Measurements from ENCODE around the gene BICC1. TPM values are rescaled to one million over a fixed set of nuclear protein-coding genes. Genes with fewer than 3 reads are reported as not detected.

Gene BICC1
- total RNA-seq, 1 experiment from 2014 or later, result 11.8 TPM

DNA sequence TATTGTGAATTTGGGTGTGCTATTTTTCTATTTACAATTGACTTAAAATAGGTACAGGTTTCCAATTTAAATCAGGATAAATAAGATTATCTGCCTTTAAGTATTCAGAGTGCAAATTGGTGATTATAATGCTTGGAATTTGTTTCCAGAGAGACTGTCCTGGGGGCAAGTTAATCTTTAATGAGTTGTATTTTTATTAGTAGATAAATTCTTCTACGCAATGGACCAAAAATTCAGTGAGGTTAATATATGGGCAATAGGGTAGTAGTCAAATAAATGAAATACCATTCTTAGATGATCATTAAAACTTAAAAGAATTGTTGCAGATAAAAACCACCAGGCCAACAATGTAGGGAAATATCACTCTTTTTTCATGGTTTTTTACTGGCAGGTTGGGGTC lies 3.4 kb downstream of the BICC1 start:
- DNase-seq (ENCODE audit: low spot score), result no peak

DNA sequence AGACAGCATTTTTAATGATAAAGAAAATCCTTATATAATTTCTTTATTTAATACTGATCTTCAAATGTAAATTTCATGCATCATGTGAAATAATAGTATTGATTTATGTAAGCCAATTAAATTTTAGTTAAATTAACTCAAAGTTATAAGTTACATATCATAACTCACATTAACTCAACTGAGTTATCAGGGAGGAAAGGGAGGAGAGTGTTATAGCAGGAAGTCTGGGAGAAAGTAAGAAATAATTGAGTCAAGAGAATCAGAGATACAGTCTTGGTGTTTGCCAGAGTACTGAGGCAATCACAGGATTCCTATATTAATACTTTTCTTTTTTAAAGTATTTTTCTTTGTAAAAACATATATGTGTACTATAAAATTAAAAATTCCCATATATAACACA lies 4.0 kb downstream of the BICC1 start:
- no peak for DNase-seq (ENCODE audit: low spot score)

DNA sequence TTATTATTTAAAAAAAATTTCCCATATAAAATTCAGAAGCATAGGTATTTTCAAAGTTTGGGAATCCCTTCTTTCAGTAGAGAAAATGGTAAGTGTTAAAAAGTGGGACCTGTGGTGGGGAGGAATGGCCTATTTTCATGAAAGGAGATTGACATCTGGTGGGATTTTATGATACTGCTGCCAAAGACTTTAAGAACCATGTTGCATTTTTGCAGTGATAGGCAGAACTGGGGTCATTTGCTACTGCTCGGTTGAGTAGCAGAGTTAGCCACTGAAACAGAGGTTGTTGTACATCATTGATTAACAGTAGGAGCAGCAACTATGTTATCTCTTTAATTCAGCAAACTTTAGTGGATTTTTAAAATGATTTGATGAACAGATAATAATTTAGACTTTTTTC lies 4.4 kb downstream of the BICC1 start:
- no peak for DNase-seq (ENCODE audit: low spot score)

DNA sequence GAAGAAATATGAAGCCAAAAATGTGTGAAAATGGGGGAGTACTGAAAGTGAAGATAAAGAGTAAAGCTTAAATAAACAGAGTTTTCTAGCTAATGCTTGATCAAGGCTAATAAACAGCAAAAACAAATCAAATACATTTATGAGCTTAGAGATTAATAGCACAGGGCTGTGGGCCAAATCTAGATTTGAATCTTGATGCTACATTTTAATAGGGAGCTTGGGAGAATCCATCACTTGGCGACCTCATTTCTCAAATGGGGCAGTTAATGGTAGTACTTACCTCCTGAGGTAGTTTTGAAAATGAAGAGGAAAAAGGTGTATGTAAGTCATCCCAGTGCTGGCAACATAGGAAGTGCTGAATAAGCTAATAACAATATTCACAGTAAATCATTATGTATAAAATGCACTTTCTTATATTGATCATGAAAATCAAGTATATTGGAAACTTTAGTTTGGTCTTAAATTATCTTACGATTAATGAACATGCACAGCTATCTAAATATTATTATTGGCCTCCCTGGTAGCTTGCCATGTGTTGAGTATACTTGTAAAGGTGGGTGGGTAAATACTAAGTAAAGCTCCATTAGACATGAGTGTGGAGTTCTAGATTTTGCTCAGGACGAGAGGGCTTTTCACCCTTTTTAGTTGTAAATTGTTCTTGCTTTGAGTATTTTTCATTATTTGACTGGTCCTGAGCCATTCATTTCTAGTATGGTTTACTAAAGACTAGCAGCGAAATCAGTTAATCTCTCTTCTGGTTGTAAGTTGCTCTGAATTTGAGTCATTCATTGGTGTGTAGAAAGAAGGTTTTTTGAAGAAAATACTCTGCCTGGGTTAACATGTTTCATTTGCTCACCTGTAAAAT lies 5.1 kb downstream of the BICC1 start:
- no peak for DNase-seq (ENCODE audit: low spot score)

DNA sequence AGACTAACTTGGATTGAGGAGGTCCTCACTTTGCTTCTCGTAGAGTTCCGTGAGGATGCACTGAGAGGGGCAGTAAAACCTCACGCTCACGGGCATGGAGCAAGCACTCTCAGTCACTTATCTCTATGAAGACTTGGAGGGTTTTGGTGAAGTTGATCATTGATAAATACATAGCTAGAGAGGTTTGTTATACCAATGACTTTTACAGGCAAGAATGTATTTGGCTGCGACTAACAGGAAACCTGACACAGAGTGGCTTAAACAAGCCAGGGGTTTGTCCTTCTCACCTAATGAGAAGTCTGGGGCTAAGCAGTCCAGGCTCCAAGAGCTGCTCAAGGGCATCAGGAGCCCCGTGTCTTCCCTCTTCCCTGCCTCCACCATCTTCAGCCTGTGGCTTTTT lies 6.1 kb downstream of the BICC1 start:
- no peak for DNase-seq (ENCODE audit: low spot score)

DNA sequence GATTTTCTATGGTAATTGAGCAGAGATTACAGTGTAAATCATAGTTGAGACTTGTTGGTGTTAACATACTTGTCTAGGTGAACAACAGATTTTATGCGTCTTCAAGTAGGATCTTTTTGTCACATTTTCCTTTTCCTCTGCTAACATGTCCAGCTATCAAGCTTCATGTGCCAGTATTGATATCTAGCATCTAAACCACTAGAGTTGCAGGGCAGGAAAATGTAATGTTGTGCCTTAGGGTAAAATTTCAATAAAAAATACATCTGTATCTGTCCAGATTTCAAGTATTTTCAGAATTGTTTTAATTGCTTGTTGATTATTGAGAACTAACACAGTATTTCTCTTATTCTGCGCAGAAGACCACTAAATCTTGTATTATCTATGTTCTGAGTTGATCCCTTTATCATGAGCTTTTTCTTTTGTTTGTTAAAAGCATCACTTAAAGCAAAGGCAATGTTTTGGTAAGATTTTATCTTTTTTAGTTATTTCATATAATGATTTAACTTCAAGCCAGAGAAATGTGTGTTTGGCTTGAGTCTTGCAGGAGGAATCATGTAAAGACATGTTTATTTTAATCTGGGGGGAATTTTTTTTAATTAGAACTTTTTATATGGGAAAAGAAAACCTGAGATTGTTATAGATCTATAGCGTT lies 16.5 kb downstream of the BICC1 start:
- DNase-seq (ENCODE audit: low spot score), result no peak

DNA sequence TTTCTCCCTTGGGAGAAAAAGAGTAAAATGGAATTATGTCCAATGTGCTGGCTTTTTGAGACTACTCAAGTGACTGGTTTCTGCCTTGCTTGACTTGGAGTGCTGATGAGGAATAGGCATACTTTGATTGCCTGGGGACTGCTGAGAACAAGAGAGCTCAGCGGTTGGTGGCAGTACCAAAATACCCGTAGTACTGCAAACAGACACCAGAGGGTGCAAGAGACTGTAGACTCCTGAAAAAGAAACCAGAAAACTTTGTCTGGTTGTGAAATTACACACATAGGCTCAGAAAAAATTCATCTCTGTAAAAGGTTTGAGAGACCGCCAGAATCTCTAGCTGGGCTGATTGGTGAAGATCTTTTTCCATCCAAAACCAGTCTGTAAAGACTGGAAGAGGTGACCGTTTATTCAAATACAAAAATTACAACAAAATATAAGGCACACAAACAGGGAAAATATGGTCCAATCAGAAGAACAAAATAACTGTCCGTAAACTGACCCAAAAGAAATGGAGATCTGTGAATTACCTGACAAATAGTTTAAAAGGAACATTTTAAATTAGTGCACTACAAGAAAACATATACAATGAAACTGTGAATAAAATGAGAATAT lies 18.5 kb downstream of the BICC1 start:
- peak; percentile 53 for DNase-seq (ENCODE audit: low spot score)

DNA sequence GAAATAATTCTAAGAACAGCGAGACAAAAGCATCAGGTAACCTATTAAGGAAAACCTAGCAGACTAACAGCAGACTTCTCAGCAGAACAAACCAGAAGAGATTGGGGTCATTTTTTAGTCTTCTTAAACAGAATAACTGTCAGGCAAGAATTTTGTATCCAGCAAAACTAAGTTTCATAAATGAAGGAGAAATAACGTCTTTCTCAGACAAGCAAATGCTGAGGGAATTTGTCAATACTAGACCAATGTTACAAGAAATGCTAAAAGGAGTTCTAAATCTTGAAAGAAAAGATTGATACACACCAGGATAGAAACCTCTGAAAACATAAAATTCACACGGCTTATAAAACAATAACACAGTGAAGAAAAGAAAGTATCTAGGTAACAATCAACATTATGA lies 22.6 kb downstream of the BICC1 start:
- no peak for DNase-seq (ENCODE audit: low spot score)

DNA sequence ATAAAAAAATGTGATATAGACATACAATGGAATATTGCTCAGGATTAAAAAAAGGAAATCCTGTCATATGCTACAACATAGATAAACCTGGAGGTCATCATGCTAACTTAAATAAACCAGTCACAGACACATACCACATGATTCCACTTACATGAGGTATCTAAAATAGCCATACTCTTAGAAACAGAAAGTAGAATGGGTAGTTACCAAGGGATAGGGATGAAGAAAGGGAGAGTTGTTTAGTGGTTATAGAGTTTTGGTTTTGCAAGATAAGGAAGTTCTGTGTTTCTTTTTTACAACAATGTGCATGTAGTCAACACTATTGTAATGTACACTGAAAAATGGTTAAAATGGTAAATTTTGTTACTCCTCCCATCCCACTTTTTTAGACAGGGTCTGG lies 30.5 kb downstream of the BICC1 start:
- DNase-seq (ENCODE audit: low spot score), result no peak

DNA sequence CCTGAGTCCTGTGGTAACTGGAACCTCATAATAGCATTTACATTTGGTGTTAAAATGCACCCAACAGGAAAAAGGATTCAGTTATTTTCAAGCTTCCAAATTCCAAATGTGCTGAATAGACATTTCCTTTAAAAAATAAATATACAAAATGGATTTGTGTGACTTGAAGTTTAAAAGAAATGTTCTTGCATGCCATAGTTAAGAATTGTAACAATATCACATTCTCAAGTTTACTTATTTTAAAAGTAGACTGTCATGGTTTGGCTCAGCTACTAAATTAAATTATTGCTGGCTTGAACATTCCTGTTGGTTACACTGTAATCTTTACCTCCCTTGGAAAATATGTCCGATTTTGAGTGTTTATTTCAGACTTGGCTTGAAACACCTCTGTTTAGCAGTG lies 31.5 kb downstream of the BICC1 start:
- no peak for DNase-seq (ENCODE audit: low spot score)

DNA sequence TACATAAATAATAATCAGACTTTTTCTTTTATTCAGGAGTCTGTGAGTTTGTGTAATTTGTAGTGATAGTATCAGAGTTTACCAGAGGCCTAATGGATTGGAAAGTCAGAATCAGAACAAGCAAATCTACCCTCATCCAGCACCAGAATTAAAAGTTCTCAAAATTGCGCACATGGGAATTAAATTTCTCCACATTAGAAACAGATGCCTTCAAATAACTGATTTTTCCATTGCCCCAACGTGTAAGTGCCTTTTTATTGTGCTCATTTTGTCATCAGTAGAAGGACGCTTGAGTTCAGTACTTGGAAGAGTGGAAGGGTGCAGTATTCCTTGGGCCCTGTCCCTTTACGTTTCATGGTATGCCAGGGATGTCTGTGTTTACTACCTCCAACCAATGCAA lies 32.8 kb downstream of the BICC1 start:
- no peak for DNase-seq (ENCODE audit: low spot score)

DNA sequence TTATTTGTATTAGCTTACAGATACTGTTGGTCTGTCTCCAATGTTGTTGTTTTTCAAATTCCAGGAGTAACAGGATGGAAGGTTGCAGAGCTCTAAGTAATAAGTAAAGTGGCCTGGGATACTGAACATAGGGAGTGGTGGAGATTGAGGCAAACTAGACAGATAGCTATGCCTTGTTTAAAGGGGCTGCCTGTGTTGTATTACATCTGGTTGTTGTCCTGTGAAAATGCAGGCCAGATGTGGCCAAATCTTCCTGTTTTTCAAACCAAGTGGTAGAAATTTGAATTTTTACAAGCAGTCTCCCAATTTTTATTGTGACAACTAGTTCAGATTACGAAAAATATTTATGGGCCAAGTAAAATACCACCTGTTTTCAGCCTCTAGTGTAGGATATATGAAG lies 33.5 kb downstream of the BICC1 start:
- no peak for DNase-seq (ENCODE audit: low spot score)

DNA sequence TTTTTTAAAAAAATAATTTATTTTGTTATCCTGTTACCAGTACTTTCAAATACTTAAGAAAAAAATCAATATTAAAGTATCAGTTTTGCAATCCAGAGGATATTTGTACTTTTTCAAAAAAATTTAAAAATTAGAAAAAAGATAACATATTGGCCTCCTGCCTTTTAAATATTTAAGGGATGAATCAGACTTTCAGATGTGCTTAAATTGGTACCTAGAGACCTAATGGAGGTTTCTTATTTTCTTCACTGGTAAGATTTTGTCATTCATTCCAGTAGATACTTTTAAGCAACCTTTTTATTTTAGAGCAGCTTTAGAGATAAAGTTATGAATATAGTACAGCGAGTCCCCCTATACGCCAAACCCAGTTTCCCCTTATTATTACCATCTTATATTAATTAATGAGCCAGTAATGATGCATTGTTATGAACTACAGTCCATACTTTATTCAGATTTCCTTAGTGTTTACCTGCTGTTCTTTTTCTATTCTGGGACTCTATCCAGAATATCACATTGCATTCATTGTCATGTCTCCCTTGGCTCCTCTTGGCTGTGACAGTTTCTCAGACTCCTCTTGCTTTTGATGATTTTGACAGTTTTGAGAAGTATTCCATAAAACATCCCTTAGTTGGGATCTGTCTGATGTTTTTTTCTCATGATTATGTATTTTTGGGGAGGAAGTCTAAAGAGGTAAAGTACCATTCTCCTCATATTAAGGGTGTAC lies 34.2 kb downstream of the BICC1 start:
- DNase-seq (ENCODE audit: low spot score), result no peak

DNA sequence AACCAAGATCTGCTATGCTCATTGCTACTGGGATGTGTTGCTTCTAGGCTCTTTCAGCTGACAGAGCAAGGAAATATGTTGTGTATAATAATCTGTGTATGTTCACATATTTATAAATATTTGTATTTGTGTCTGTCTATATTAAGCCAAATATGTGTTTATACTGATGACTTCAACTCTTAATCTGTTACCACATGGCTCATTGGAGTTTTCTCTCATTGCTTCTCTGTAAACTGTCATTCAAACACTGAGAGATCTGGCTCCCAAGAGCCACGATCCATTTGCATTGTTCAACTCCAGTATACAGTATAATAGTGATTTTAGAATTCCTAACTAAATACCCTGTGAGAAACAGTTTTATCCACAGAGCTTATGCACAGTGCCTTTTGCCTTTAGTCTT lies 35.3 kb downstream of the BICC1 start:
- DNase-seq (ENCODE audit: low spot score), result no peak

DNA sequence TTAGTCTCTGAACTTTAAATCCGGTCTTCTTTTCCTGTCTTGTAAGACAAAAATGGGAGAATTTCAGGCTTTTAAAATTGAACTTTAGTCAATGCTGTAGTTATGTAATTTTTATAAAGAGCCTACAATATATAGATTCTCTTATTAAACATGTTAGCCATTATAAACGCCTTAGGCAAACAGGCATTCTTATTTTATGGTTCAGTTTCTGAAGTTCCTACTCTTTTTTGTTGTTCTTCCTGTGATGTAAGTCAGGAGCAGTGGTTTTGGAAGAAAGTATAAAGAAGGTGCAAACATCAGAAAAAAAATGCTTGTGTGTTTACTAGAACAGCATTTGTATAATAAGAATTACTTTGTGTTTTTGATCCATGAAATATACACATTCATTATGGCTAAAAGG lies 41.6 kb downstream of the BICC1 start:
- no peak for DNase-seq (ENCODE audit: low spot score)

DNA sequence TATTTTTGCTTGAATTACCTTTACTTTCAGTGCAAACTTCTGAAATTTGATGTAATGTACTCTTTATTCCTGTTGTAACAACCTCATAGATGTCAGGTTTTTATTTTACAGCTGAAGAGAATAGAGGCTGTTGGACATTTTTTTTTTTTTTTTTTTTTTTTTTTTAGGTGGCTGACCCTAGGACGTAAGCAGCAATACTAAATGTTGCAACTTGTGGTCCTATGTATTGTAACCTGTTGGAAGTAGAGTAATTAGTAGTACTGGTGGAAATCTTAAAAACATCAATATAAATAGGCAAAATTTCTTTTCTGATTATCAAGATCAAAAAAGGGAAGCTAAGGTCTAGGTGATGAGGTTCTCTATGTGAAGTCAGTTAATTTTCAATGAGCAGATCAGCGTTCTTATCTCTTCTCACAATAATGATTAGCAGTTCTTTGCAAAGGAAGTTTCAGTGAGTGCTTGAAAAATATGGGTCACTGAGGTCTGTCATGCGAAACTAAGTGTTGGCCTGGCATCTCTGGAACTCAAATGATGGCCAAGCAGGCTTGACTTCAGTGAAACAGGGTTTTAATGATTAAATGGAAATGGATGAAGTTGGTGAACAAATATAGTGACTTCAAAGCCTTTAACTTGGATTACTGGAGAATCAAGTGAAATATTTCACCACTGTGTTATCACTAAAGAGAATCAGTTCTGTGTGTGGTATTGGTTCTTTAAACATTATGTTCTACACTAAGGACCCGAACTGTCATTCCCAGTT lies 42.7 kb downstream of the BICC1 start:
- no peak for DNase-seq (ENCODE audit: low spot score)

DNA sequence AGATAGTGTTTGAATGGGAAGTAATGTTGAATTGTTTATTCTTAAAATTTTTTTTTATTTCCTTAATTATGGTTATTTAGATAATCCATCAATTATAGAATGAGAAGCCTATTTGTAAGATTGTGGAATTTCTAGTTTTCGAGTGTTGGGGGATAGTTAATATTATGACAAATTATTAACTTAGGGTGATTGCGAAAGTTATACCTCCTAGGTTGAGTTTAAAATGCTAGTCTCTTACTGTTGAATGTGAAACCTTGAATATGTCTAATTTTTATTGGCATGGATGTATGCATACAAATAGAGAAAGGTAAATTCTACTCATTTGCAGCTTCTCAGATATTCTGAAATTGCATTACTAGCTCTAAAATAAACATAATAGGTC lies 43.2 kb downstream of the BICC1 start:
- no peak for DNase-seq (ENCODE audit: low spot score)

DNA sequence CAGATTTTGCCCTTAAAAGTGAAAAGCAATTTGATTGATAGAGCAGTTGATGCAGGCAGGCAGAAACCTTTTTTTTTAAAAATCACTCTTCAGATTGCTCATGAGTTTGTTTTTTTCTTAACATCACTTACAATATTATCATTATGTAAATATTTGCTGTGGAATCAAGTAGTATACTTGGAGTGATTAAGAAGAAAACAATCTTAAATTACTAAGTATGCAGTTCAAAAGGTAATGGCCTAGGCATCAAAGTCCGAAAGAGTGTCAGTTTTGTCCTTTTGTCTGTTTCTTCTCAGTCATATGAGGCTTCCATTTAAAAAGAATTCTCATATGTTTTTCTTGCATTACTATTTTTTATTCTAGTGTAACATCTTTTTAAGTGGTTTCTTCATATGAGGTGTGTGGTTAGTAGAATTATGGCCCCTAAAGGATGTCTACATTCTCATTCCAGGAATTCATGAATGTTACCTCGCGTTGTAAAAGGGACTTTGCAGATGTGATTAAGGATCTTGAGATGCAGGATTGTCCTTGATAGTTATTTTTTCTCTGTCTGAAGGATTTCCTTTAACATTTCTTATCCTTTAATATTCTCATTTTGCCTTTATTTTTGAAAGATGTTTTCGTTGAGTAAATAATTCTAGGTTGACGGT lies 44.0 kb downstream of the BICC1 start:
- DNase-seq (ENCODE audit: low spot score), result no peak

DNA sequence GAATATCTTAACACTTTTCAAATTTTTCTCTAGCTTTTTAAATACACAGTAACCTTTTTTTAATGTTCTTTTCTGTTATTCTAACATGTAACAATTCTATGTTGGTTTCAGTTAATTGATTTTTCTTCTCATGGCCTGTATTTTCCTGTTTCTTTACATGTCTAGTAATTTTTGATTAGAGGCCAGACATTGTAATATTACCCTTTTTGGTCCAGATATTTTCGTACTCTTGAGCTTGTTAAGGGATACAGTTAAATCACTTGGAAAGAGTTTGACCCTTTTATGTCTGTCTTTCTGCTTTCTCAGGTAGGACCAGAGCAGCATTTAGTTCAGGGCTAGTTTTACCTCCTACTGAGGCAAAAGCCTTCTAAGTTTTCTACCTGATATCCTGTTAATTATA lies 45.0 kb downstream of the BICC1 start:
- no peak for DNase-seq (ENCODE audit: low spot score)

DNA sequence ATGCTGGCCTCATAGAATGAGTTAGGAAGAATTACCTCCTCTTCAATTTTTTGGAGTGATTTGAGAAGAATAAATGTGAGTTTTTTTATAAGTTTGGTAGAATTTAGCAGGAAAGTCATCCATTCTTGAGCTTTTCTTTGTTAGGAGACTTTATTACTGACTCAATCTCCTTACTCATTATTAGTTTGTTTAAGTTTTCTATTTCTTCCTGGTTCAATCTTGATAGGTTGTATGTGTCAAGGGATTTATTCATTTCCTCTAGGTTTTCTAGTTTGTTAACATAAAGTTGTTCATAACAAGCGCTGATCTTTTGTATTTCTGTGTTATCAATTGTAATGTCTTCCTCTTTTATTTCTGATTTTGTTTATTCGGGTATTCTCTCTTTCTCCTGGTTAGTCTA lies 47.4 kb downstream of the BICC1 start:
- DNase-seq (ENCODE audit: low spot score), result no peak

DNA sequence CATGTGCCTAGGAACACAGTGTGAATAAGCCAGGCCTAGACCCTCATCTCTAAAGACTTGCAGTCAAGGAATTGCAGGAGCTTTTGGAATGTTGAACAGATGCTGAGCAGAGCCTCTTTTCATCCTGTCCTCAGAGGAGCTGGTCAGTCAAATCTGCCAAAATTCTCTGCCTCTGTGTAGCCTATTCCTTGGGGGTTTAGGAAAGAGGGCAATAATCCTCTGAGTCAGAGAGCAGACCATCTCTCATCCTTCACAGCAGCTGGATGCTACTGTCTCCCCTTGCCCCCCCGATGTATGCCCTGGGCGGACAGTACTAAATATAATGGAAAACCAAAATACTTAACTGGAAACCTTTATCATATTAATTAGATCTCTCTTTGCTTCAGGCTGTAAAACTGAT lies 52.6 kb downstream of the BICC1 start:
- no peak for DNase-seq (ENCODE audit: low spot score)
